ENCODE results near the gene SLC35G1. TPM values are rescaled to one million over a fixed set of nuclear protein-coding genes. Genes with fewer than 3 reads are reported as not detected.

Gene SLC35G1
- total and polyA plus RNA-seq, 2 of the 13 experiments (the other 11 are each of a cell fraction or from before 2014, with no cell fraction given): 2.5 to 4.5 TPM

DNA sequence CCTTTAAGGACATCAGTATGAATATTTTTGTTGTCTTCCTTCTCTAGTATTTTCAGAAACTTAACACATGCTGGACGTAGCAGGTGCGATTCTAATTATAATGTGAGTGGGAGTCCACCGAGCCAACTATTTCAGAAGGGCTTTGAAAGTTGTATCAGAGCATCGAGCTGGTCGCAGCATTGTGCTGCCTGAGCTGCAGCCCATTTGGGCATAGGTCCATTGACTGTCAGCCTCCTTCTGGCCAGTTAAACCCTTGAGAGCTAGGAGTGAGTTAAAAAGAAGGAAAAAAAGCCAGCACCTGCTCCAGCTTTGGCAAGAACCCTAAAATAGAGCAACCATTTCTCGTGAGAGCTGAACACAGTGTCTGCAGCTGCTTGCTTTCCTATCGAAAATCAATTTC is 47.8 kb downstream of the SLC35G1 start:
- BruUV-seq (replicated peaks): no TSS peak
- WGBS (ENCODE audit: low lambda C conversion rate): 6% methylated on average over 7 of the region's 7 CpGs
- in situ Hi-C loops (cut with HindIII; ENCODE audit: extremely low pct_ligation_motif_present, low pct_unique_long_range_greater_than_20kb) (no loop called here), intact Hi-C loops (cut with micrococcal nuclease; ENCODE audit: unreplicated experiment) (no loop called here)
- H3K79me2 ChIP-seq (ENCODE audit: insufficient read depth, low read length): no peaks in the 10 kb centered on the region
- no peak for TF ChIP-seq ZNF672 (CRISPR knock-in tag; IDR thresholded peaks at IDR 0.05)
- TF ChIP-seq ZNF569 (CRISPR knock-in tag; IDR thresholded peaks at IDR 0.05; ENCODE audit: borderline replicate concordance): no peak
- TF ChIP-seq, protein P1, sequence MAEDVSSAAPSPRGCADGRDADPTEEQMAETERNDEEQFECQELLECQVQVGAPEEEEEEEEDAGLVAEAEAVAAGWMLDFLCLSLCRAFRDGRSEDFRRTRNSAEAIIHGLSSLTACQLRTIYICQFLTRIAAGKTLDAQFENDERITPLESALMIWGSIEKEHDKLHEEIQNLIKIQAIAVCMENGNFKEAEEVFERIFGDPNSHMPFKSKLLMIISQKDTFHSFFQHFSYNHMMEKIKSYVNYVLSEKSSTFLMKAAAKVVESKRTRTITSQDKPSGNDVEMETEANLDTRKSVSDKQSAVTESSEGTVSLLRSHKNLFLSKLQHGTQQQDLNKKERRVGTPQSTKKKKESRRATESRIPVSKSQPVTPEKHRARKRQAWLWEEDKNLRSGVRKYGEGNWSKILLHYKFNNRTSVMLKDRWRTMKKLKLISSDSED (CRISPR knock-in tag; IDR thresholded peaks at IDR 0.05): no peak
- POLR2A ChIA-PET: no interaction called here
- H3K9me3 ChIP-seq (ENCODE audit: low read length): no peaks in the 10 kb centered on the region
- no peaks in the 10 kb centered on the region for H3K4me1 ChIP-seq (ENCODE audit: insufficient read depth, low read length)
- no peaks in the 10 kb centered on the region for H3K27me3 ChIP-seq (ENCODE audit: control insufficient read depth in 1 of 2, insufficient read depth in 2 of 2, low read length in 2 of 2)
- ATAC-seq (no peak), FAIRE-seq (no peak), DNase-seq (ENCODE audit: low spot score) (no peak)
- no peak overlapping the region for H3K4me3 ChIP-seq (replicated peaks in 1 of 3; ENCODE audit: insufficient read depth in 1 of 3, low read depth in 2 of 3, low read length in 3 of 3)
- CTCF ChIA-PET (ENCODE audit: low intra/inter-chr PET ratio, low total read pairs): no interaction called here
- H3K9ac ChIP-seq (ENCODE audit: insufficient read depth, low read depth, low read length): no peak overlapping the region
- no peaks in the 10 kb centered on the region for H3K36me3 ChIP-seq (replicated peaks in 1 of 2; ENCODE audit: control insufficient read depth in 1 of 2, insufficient read depth in 2 of 2, low read length in 2 of 2)
- no peaks in the 10 kb centered on the region for H4K20me1 ChIP-seq (ENCODE audit: insufficient read depth, low read length)
- no peak overlapping the region for H3K4me2 ChIP-seq (ENCODE audit: low read depth, low read length)
- H3K27ac ChIP-seq (ENCODE audit: extremely low read length, insufficient read depth, low read length): no peak overlapping the region
- H2AFZ ChIP-seq (ENCODE audit: low read length): no peak overlapping the region

DNA sequence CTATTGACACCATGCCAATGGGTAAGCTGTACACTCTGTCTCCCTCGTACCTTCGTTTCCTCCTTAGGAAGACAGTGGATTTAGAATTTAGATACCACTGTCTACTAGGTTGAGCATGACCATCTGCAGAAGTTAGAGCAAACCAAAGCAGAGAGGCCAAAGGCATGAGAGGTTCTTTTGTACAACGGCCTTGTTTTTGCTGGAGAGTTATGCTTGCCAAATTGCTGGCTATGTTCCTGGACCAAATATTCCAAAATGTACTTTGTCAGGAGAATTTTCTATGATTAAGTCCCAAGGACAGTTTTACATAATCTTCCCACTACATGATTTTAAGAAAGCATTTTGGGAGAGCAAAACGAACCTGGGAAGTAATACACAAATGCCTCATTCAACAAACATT is 52.0 kb downstream of the SLC35G1 start:
- H3K9me3 ChIP-seq (ENCODE audit: low read length): no peaks in the 10 kb centered on the region
- no peak overlapping the region for H3K4me2 ChIP-seq (ENCODE audit: low read depth, low read length)
- no peak for FAIRE-seq
- ChIA-PET CTCF (ENCODE audit: low intra/inter-chr PET ratio, low total read pairs) (no interaction called here), POLR2A (no interaction called here)
- no peaks in the 10 kb centered on the region for H3K4me1 ChIP-seq (ENCODE audit: insufficient read depth, low read length)
- no peaks in the 10 kb centered on the region for H3K36me3 ChIP-seq (replicated peaks in 1 of 2; ENCODE audit: control insufficient read depth in 1 of 2, insufficient read depth in 2 of 2, low read length in 2 of 2)
- ATAC-seq: no peak
- no TSS peak for BruUV-seq (replicated peaks)
- H3K27me3 ChIP-seq (ENCODE audit: control insufficient read depth in 1 of 2, insufficient read depth in 2 of 2, low read length in 2 of 2): no peaks in the 10 kb centered on the region; a peak in 1 of 5 replicates
- H4K20me1 ChIP-seq (ENCODE audit: insufficient read depth, low read length): no peaks in the 10 kb centered on the region
- H3K27ac ChIP-seq (ENCODE audit: extremely low read length, insufficient read depth, low read length): no peak overlapping the region
- no peak overlapping the region for H2AFZ ChIP-seq (ENCODE audit: low read length)
- TF ChIP-seq IRX3 (CRISPR knock-in tag; IDR thresholded peaks at IDR 0.05; ENCODE audit: borderline replicate concordance, low read depth): no peak
- no peak for TF ChIP-seq ZNF619 (CRISPR knock-in tag; IDR thresholded peaks at IDR 0.05)
- no peak for TF ChIP-seq EEA1 (CRISPR knock-in tag; IDR thresholded peaks at IDR 0.05; ENCODE audit: borderline replicate concordance)
- TF ChIP-seq HMGA1 (CRISPR knock-in tag; conservative IDR thresholded peaks at IDR 0.05): no peak
- no peak for TF ChIP-seq ZNF670 (CRISPR knock-in tag; IDR thresholded peaks at IDR 0.05; ENCODE audit: borderline replicate concordance)
- intact Hi-C loops (cut with micrococcal nuclease; ENCODE audit: unreplicated experiment): no loop called here
- H3K9ac ChIP-seq (ENCODE audit: insufficient read depth, low read depth, low read length): no peak overlapping the region
- no peaks in the 10 kb centered on the region for H3K79me2 ChIP-seq (ENCODE audit: insufficient read depth, low read length)
- WGBS (ENCODE audit: low lambda C conversion rate): 3% methylated on average over 4 of the region's 4 CpGs
- in situ Hi-C loops (cut with HindIII; ENCODE audit: extremely low pct_ligation_motif_present, low pct_unique_long_range_greater_than_20kb): no loop called here
- no peak overlapping the region for H3K4me3 ChIP-seq (replicated peaks in 1 of 3; ENCODE audit: insufficient read depth in 1 of 3, low read depth in 2 of 3, low read length in 3 of 3)
- no peak for DNase-seq (ENCODE audit: low spot score)

Measured in HepG2 (cell line).